HG02970 (cell line): ENCODE data around the gene SMIM8.

Source experiments
- ATAC-seq: cut with Tn5 transposase; IDR thresholded peaks from one replicate; pipeline ENCODE4 v1.9.1; 2021; ENCODE audit warnings: mild to moderate bottlenecking, moderate library complexity, moderate number of reproducible peaks; ENCODE audit not compliant: unreplicated experiment, low FRiP score

Gene SMIM8

DNA sequence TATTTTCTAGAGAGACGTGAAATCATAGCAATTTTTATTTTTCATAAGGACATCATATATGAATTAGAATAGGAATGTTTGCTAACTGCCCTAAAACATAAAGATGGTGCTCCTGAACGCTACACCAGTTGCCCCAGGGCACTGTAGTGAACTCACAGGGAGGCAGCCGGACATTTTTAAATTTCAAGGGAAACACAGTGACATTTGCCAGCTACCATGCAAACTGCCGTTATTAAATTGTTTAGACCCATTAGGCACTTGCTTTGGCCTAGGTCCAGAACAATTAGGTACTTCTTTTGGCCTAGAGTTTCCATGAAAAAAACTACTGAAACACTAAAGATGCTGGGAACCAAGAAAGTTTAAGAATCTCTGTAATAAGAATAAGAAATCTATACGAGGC is 60.5 kb downstream of the SMIM8 start:
- ATAC-seq = no peak

DNA sequence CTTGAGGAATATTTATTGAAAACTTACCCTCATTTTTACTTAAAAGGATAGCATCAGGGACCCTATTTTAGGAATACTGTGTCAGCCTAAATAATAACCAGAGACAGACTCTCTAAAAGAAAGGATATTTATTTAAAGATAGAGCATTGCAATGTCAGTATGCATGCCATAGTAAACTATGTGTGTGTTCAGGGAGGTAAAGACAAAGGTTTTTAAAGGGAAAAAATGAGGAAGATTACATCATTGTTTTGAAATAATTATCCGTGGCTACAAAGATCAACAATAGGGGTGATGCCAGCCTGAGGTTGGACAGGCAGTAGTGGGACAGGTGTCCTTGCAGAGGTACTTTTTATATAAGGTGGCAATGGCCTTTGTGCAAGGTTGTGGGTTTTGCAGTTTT is 61.6 kb downstream of the SMIM8 start:
- ATAC-seq = no peak

DNA sequence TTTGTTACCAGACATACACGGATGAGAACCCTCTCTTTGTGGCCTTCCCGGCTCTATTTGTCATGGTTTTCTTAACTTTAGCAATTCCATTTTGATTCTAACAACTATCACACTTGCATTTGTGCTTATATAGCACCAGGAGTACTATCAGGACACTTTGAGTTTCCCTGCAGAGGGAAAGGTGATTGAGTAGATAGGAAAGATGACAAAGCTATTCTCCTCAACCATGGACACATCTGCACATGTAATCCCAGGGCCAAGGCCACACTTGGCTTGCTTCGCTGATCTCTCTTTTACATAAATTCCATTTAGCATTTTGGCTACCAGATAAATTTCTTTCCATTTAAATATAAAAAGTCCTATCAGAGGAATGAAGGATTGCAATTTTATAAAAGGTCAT is 62.1 kb downstream of the SMIM8 start:
- ATAC-seq = no peak

DNA sequence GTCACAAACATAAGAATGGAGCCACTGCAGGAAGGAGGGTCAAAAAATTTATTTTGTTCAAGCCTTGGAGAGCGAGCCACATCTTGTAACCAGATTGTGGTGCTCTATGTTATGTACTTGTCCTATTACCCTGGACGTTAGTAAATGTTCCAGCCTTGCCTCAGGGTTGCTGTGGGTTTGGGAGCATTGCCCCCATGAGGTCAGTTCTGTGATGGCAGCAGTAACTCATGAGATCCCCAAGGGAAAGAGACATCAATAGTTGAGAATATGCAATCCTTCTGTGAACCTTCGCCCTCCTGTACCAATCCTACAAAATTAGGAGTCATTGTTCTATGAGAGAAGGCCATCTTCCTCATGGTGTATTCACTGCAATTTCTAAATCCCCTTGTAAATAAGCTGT is 68.9 kb downstream of the SMIM8 start:
- no peak for ATAC-seq
